Tibial artery (tissue), 4 donors: Measurements from ENCODE around the gene GLI3.

ENCODE experiments used
- DNase-seq, 2 donors: peaks; one replicate each; pipeline ENCODE4 v3.0.0-alpha.2; 2019
- H3K27ac ChIP-seq, 2 donors: fragments of 200-600 bp; sonication (generic) in 1 of 2; 1 replicate in 1 of 2; 2 replicates in 1 of 2; pipeline ENCODE4 v1.5.1; 2018 to 2019; ENCODE audit warnings: mild to moderate bottlenecking in 1 of 2
- H3K27me3 ChIP-seq, 2 donors: fragments of 200-600 bp; sonication (generic) in 1 of 2; one replicate each; pipeline versions ENCODE4 v1.5.1 to v1.6.0; 2016 to 2019
- H3K36me3 ChIP-seq, 3 donors: fragments of 200-600 bp; sonication (generic) in 2 of 3; one replicate each; pipeline ENCODE4 v1.5.1; 2016 to 2019; ENCODE audit warnings: mild to moderate bottlenecking in 2 of 3
- H3K4me1 ChIP-seq, 4 donors: fragments of 200-600 bp; sonication (generic) in 2 of 4; 1 replicate in 3 of 4; 2 replicates in 1 of 4; pipeline ENCODE4 v1.5.1; 2016 to 2019
- H3K4me3 ChIP-seq, 2 donors: fragments of 200-600 bp; sonication (generic) in 1 of 2; 1 replicate in 1 of 2; 2 replicates in 1 of 2; pipeline ENCODE4 v1.5.1; 2018 to 2019; ENCODE audit warnings: mild to moderate bottlenecking in 2 of 2
- H3K9me3 ChIP-seq, 3 donors: fragments of 200-600 bp; sonication (generic) in 1 of 3; one replicate each; pipeline ENCODE4 v1.5.1; 2016 to 2019
- intact Hi-C: fragments of 100-400 bp; cut with DNase I; formaldehyde crosslinking; loops from one replicate; pipeline ENCODE4 v1.15.0; 2023; ENCODE audit warnings: low total_unique reads
- TF ChIP-seq, protein P1 (sequence below), 2 experiments: fragments of 200-600 bp in 1 of 2; fragments of 450-650 bp in 1 of 2; IDR thresholded peaks; one replicate each; pipeline ENCODE4 v1.5.1; 2017 to 2019; ENCODE audit warnings: antibody characterized with exemption in 2 of 2, mild to moderate bottlenecking in 1 of 2, moderate library complexity in 1 of 2

GLI3 gene

DNA sequence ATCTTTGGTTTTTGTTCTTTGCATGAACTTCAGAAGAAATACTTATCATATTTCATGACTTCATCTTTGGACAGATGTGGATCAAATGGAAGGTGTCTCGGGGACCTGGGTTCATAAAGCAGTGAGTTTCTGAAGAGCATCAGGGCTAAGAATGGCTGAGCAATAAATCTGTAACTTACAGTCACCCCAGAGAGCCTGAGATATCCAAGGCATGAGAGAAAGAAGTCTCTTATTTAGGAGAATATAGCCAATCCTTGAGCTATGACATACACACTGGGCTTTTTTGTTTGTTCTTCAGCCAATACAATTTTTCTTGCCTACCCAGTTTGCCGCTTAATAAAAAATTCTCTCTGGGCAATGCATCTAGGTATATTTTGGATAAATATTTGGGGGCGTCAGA, 281.6 kb downstream of the GLI3 start:
- peaks cover 0 to 28% (median 24%) of the 10 kb centered on the region in 4 donors for H3K4me1 ChIP-seq
- no peak for DNase-seq
- H3K4me3 ChIP-seq = no peak overlapping the region
- intact Hi-C loops = no loop called here
- H3K9me3 ChIP-seq = no peaks in the 10 kb centered on the region
- H3K27me3 ChIP-seq = no peaks in the 10 kb centered on the region
- no peaks in the 10 kb centered on the region for H3K36me3 ChIP-seq
- H3K27ac ChIP-seq = no peak overlapping the region
- TF ChIP-seq, protein P1, sequence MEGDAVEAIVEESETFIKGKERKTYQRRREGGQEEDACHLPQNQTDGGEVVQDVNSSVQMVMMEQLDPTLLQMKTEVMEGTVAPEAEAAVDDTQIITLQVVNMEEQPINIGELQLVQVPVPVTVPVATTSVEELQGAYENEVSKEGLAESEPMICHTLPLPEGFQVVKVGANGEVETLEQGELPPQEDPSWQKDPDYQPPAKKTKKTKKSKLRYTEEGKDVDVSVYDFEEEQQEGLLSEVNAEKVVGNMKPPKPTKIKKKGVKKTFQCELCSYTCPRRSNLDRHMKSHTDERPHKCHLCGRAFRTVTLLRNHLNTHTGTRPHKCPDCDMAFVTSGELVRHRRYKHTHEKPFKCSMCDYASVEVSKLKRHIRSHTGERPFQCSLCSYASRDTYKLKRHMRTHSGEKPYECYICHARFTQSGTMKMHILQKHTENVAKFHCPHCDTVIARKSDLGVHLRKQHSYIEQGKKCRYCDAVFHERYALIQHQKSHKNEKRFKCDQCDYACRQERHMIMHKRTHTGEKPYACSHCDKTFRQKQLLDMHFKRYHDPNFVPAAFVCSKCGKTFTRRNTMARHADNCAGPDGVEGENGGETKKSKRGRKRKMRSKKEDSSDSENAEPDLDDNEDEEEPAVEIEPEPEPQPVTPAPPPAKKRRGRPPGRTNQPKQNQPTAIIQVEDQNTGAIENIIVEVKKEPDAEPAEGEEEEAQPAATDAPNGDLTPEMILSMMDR (IDR thresholded peaks at IDR 0.05) = no peak

DNA sequence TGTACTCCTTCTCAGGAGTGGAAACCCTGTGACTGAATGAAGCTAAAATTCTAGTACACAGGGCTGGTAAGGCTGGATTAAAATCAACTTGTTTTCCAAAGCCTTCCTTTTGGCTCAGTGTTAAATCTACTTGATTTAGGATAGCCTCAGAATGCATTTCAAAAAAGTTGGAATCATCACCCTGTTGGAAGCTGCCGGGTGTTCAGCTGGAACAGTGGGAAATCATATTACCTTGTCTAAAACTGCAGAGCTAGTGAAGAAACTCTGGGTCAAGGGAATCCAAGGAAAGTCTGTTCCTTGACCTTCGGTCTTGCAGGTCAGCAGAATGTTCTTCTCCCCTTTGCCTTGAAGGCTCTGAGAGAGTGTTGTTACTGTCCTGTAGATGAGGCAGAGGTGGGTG, 282.0 kb downstream of the GLI3 start:
- no peak overlapping the region for H3K27ac ChIP-seq
- TF ChIP-seq, protein P1 (IDR thresholded peaks at IDR 0.05) = no peak
- H3K36me3 ChIP-seq = no peaks in the 10 kb centered on the region
- no peaks in the 10 kb centered on the region for H3K9me3 ChIP-seq
- H3K4me1 ChIP-seq = peaks cover 0 to 28% (median 24%) of the 10 kb centered on the region in 4 donors
- H3K27me3 ChIP-seq = no peaks in the 10 kb centered on the region
- intact Hi-C loops = no loop called here
- no peak for DNase-seq
- no peak overlapping the region for H3K4me3 ChIP-seq

DNA sequence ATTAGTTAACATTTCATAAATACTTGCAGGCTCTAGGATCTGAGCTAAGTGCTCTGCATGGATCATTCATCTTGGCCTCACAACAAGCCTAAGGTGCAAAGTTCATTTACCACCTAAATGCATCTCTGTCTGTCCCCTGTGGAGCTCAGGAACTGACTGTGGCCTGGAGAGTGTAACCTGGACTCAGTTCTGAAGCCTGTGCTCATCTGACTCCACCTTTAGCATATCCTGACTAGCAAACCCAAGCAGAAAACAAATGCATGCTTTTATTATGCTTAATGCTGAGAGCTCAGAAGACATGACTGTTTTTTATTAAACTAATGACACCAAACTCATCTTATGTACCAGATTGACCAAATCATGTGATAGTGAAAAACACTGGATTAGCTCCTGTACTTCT, 288.5 kb downstream of the GLI3 start:
- H3K36me3 ChIP-seq = no peaks in the 10 kb centered on the region
- no peak for DNase-seq
- H3K4me1 ChIP-seq = no peaks in the 10 kb centered on the region
- TF ChIP-seq, protein P1 (IDR thresholded peaks at IDR 0.05) = no peak
- H3K4me3 ChIP-seq = no peak overlapping the region
- intact Hi-C loops = no loop called here
- H3K27me3 ChIP-seq = no peaks in the 10 kb centered on the region
- no peaks in the 10 kb centered on the region for H3K9me3 ChIP-seq
- no peak overlapping the region for H3K27ac ChIP-seq

DNA sequence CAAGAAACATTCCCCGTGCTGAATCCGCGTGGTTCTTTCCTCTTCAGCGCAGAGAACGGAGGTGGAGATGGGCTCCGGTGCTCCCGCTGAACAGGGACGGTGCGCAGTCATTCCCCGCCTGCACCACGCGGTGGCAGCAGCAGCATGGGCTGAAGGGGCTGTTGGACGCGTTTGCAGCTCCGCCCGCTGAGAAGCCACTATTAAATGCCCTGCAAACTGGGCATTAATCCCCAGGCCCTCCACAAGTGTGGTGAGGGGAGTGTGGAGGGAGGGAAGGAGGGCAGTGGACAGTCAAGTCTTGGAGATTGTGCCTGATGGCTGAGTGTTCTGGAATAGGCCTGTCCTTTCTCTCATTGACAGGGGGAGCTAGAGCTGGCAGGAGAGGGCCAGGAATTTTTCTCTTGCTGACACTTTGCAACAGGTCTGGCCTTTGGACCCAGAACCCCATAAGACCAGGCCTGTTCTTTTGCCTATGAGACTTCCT, 293.9 kb downstream of the GLI3 start:
- DNase-seq = peak; percentile 86 to 88
- Histone ChIP-seq H3K27ac (peak overlapping the region in 1 of 2 donors; percentile 60), H3K27me3 (no peaks in the 10 kb centered on the region), H3K4me1 (peaks cover 0 to 26% (median 10%) of the 10 kb centered on the region in 4 donors), H3K4me3 (peak overlapping the region; percentile 42 to 54), H3K9me3 (no peaks in the 10 kb centered on the region), H3K36me3 (no peaks in the 10 kb centered on the region)
- intact Hi-C loops = loop anchor here (5.0 kb wide), 1 partner anchor 899 kb away; no protein-coding TSS in a partner anchor
- TF ChIP-seq, protein P1 (IDR thresholded peaks at IDR 0.05) = peak; percentile 92 to 98

DNA sequence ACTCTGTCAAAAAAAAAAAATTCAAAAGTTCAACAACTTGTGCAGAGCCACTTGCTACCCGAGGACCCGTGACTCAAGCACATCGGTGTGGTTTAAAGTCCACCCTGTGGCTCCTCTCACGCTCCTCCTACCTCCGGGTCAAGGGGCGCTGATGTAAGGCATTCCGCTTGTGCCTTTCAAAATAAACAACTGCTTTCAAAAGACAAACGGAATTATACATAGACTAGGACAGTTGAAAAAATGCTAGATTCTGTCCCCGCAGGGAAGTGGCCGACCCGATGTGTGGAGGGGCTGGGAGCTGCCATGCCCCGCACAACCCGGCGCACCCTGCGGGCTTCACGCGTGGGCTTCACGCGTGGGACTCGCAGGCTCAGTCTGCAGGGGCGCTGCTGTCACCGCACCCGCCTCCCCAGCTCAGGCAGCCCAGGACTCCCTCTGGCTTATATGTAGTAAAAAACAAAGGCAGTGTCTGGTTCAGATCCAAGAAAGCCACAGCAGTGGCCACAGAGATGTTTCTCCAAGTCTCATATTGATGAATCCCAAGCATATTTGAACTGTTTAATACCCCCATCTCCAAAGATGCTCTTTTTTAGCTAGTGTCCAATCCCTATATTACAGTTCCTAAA, 294.4 kb downstream of the GLI3 start:
- Histone ChIP-seq H3K4me1 (peaks cover 0 to 26% (median 10%) of the 10 kb centered on the region in 4 donors), H3K9me3 (no peaks in the 10 kb centered on the region), H3K27me3 (no peaks in the 10 kb centered on the region), H3K27ac (peak overlapping the region; percentile 54 to 60), H3K36me3 (no peaks in the 10 kb centered on the region), H3K4me3 (peak overlapping the region; percentile 42 to 54)
- DNase-seq = no peak
- TF ChIP-seq, protein P1 (IDR thresholded peaks at IDR 0.05) = no peak
- intact Hi-C loops = loop anchor here (5.0 kb wide), 1 partner anchor 900 kb away; no protein-coding TSS in a partner anchor
